GM23338 (cell line): ENCODE data around the gene ASTL. TPM values are rescaled to one million over a fixed set of nuclear protein-coding genes. Genes with fewer than 3 reads are reported as not detected.
A peak's percentile ranks its signal among the peaks of the same experiment; 100 is the strongest.

Experiments
- ATAC-seq: fragments of 200-7000 bp; cut with Tn5 transposase; 3 replicates; pipeline ENCODE4 v1.9.1; 2020
- DNase-seq: peaks from one replicate; pipeline ENCODE4 v3.0.0-alpha.2; 2015; ENCODE audit warnings: low spot score
- H2AFZ ChIP-seq: fragments of 200-600 bp; sonication (generic); 2 replicates; pipeline ENCODE4 v1.8.0; 2016; ENCODE audit warnings: antibody characterized with exemption, mild to moderate bottlenecking, moderate library complexity
- H3F3A ChIP-seq: fragments of 200-600 bp; sonication (generic); replicated peaks from 2 replicates; pipeline ENCODE4 v1.8.0; 2017; ENCODE audit warnings: antibody characterized with exemption, mixed run types, low read depth
- H3K27ac ChIP-seq: fragments of 200-600 bp; sonication (generic); 2 replicates; pipeline ENCODE4 v1.6.1; 2016; ENCODE audit warnings: low read depth
- H3K27me3 ChIP-seq: fragments of 200-600 bp; sonication (generic); 2 replicates; pipeline ENCODE4 v1.8.0; 2016; ENCODE audit warnings: mild to moderate bottlenecking, mixed run types, moderate library complexity; ENCODE audit not compliant: insufficient read depth
- H3K36me3 ChIP-seq: fragments of 200-600 bp; sonication (generic); 2 replicates; pipeline ENCODE4 v1.8.0; 2016; ENCODE audit warnings: mild to moderate bottlenecking; ENCODE audit not compliant: insufficient read depth
- H3K4me1 ChIP-seq: fragments of 200-600 bp; sonication (generic); 2 replicates; pipeline ENCODE4 v1.8.0; 2016; ENCODE audit warnings: mild to moderate bottlenecking, moderate library complexity; ENCODE audit not compliant: insufficient read depth
- H3K4me2 ChIP-seq: fragments of 200-600 bp; sonication (generic); 2 replicates; pipeline ENCODE4 v1.7.1; 2017; ENCODE audit warnings: mixed run types
- H3K4me3 ChIP-seq: fragments of 200-600 bp; sonication (generic); 2 replicates; pipeline ENCODE4 v1.6.1; 2016; ENCODE audit warnings: mixed run types
- H3K79me2 ChIP-seq: fragments of 200-600 bp; sonication (generic); replicated peaks from 2 replicates; pipeline ENCODE4 v1.8.0; 2017; ENCODE audit warnings: mild to moderate bottlenecking; ENCODE audit not compliant: insufficient read depth
- H3K9me2 ChIP-seq: fragments of 200-600 bp; sonication (generic); 2 replicates; pipeline ENCODE4 v1.8.0; 2017; ENCODE audit not compliant: insufficient read depth
- H4K20me1 ChIP-seq: fragments of 200-600 bp; sonication (generic); replicated peaks from 2 replicates; pipeline ENCODE4 v1.8.0; 2017; ENCODE audit warnings: mild to moderate bottlenecking; ENCODE audit not compliant: insufficient read depth
- H3K27ac Mint-ChIP-seq: 2 replicates; pipeline ENCODE4 v1.8.0; 2020; ENCODE audit warnings: inconsistent platforms, mild to moderate bottlenecking, moderate library complexity, mixed read lengths
- H3K27me3 Mint-ChIP-seq: 3 replicates; pipeline ENCODE4 v1.8.0; 2022; ENCODE audit warnings: low read depth, mild to moderate bottlenecking, moderate library complexity, mixed read lengths, inconsistent platforms; ENCODE audit not compliant: insufficient read depth, poor library complexity
- H3K36me3 Mint-ChIP-seq: 3 replicates; pipeline ENCODE4 v1.8.0; 2021; ENCODE audit warnings: low read depth, mild to moderate bottlenecking, inconsistent platforms, moderate library complexity, mixed read lengths
- H3K4me1 Mint-ChIP-seq: 3 replicates; pipeline ENCODE4 v1.8.0; 2020; ENCODE audit warnings: mild to moderate bottlenecking, inconsistent platforms, mixed read lengths
- H3K4me3 Mint-ChIP-seq: 3 replicates; pipeline ENCODE4 v1.8.0; 2021; ENCODE audit warnings: moderate library complexity, mild to moderate bottlenecking, inconsistent platforms, mixed read lengths
- H3K9me3 Mint-ChIP-seq: 3 replicates; pipeline ENCODE4 v1.8.0; 2020; ENCODE audit warnings: moderate library complexity, mild to moderate bottlenecking, inconsistent platforms, mixed read lengths
- JUNB ChIP-seq: IDR thresholded peaks from one replicate; pipeline ENCODE4 v1.6.1; 2016; ENCODE audit warnings: antibody characterized with exemption; ENCODE audit not compliant: unreplicated experiment
- ZNF331 ChIP-seq: fragments of 250-450 bp; sonication (Bioruptor Pico); IDR thresholded peaks from 2 replicates; pipeline ENCODE4 v1.5.0; 2020; ENCODE audit warnings: low read depth, mild to moderate bottlenecking, moderate library complexity
- polyA plus RNA-seq: library from polyadenylated mRNA; unstranded; fragments of >200 nt; fragmentation: Nextera tagmentation; extraction: Ambion mirVana; gene quantifications from 2 replicates; pipeline ENCODE4 v1.2.1, GENCODE V29; 2016
- total RNA-seq: library from RNA; depleted of rRNA; stranded (reverse); fragments of >200 nt; shearing (Covaris generic); gene quantifications from 2 replicates; pipeline ENCODE4 v1.2.3, GENCODE V29; 2014
- TF ChIP-seq, protein P1 (sequence below): fragments of 250-450 bp; sonication (Bioruptor Pico); IDR thresholded peaks from 2 replicates; pipeline ENCODE4 v1.5.0; 2020; ENCODE audit warnings: mild to moderate bottlenecking, moderate library complexity

Gene ASTL
- total and polyA plus RNA-seq, 2 experiments from 2014 or later: 0.23 TPM; not detected in 1

DNA sequence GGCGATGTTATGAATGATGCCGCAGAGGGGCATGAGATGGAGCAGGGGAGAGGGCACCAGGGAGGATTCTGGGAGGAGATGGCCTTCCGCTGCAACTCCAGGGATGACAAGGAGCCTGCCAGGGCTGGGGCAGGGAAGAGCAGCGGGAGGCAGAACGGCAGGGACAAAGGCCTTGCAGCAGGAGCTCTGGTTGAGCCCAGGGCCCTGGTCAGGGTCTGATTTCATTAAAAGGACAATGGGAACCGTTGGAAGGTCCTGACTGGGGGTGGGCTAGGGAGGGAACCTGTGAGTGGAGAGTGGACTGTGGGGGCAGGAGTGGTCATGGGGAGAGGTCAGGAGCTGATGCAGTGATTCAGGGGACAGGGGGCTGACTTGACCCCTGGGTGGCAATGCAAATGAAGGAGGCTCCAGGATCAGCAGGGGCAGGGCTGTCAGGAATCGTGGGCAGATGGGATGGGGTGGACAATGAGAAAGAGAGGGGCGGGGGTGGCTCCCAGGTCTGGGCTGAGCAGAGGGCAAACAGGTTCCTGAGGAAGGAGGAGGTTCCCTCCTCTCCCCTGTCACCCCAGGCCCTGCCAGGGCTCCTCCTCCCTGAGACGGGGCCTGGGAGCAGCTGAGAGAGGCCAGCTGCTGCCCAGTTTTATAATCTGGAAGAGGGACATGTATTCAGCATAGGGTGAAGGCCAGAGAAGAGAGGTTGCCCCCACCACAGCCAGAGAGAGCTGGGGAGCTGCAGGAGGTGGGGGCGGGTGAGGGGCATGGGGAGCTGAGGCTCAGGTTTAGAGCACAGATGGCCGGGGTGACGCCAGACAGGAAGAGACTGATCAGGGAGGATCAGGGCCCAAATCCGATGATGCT is 14.2 kb upstream of the ASTL start:
- peaks cover 9% of the 10 kb centered on the region for H3K27me3 Mint-ChIP-seq
- no peaks in the 10 kb centered on the region; the same call in none of the 2 replicates for H3F3A ChIP-seq
- no peak overlapping the region for H3K27ac Mint-ChIP-seq
- no peaks in the 10 kb centered on the region for H3K79me2 ChIP-seq
- H3K36me3 Mint-ChIP-seq: no peaks in the 10 kb centered on the region; the same call in 2 of the 3 replicates
- H3K4me3 Mint-ChIP-seq: no peak overlapping the region
- H3K4me1 Mint-ChIP-seq: peaks cover 27% of the 10 kb centered on the region
- DNase-seq (no peak), ATAC-seq (peak; percentile 23)
- H3K9me2 ChIP-seq: no peaks in the 10 kb centered on the region
- no peak overlapping the region for H3K4me2 ChIP-seq
- H3K27ac ChIP-seq: no peak overlapping the region
- H3K27me3 ChIP-seq: no peaks in the 10 kb centered on the region
- no peaks in the 10 kb centered on the region for H3K36me3 ChIP-seq
- H2AFZ ChIP-seq: peak overlapping the region; percentile 38; the same call in 1 of the 2 replicates
- TF ChIP-seq, protein P1, sequence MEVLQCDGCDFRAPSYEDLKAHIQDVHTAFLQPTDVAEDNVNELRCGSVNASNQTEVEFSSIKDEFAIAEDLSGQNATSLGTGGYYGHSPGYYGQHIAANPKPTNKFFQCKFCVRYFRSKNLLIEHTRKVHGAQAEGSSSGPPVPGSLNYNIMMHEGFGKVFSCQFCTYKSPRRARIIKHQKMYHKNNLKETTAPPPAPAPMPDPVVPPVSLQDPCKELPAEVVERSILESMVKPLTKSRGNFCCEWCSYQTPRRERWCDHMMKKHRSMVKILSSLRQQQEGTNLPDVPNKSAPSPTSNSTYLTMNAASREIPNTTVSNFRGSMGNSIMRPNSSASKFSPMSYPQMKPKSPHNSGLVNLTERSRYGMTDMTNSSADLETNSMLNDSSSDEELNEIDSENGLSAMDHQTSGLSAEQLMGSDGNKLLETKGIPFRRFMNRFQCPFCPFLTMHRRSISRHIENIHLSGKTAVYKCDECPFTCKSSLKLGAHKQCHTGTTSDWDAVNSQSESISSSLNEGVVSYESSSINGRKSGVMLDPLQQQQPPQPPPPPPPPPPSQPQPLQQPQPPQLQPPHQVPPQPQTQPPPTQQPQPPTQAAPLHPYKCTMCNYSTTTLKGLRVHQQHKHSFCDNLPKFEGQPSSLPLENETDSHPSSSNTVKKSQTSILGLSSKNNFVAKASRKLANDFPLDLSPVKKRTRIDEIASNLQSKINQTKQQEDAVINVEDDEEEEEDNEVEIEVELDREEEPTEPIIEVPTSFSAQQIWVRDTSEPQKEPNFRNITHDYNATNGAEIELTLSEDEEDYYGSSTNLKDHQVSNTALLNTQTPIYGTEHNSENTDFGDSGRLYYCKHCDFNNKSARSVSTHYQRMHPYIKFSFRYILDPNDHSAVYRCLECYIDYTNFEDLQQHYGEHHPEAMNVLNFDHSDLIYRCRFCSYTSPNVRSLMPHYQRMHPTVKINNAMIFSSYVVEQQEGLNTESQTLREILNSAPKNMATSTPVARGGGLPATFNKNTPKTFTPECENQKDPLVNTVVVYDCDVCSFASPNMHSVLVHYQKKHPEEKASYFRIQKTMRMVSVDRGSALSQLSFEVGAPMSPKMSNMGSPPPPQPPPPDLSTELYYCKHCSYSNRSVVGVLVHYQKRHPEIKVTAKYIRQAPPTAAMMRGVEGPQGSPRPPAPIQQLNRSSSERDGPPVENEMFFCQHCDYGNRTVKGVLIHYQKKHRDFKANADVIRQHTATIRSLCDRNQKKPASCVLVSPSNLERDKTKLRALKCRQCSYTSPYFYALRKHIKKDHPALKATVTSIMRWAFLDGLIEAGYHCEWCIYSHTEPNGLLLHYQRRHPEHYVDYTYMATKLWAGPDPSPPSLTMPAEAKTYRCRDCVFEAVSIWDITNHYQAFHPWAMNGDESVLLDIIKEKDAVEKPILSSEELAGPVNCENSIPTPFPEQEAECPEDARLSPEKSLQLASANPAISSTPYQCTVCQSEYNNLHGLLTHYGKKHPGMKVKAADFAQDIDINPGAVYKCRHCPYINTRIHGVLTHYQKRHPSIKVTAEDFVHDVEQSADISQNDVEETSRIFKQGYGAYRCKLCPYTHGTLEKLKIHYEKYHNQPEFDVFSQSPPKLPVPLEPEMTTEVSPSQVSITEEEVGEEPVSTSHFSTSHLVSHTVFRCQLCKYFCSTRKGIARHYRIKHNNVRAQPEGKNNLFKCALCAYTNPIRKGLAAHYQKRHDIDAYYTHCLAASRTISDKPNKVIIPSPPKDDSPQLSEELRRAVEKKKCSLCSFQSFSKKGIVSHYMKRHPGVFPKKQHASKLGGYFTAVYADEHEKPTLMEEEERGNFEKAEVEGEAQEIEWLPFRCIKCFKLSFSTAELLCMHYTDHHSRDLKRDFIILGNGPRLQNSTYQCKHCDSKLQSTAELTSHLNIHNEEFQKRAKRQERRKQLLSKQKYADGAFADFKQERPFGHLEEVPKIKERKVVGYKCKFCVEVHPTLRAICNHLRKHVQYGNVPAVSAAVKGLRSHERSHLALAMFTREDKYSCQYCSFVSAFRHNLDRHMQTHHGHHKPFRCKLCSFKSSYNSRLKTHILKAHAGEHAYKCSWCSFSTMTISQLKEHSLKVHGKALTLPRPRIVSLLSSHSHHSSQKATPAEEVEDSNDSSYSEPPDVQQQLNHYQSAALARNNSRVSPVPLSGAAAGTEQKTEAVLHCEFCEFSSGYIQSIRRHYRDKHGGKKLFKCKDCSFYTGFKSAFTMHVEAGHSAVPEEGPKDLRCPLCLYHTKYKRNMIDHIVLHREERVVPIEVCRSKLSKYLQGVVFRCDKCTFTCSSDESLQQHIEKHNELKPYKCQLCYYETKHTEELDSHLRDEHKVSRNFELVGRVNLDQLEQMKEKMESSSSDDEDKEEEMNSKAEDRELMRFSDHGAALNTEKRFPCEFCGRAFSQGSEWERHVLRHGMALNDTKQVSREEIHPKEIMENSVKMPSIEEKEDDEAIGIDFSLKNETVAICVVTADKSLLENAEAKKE: no peak
- no peak for TF ChIP-seq ZNF331 (CRISPR knock-in tag)
- no peak for TF ChIP-seq JUNB
- H4K20me1 ChIP-seq: no peaks in the 10 kb centered on the region
- H3K4me1 ChIP-seq: peaks cover 14% of the 10 kb centered on the region
- H3K9me3 Mint-ChIP-seq: no peaks in the 10 kb centered on the region
- H3K4me3 ChIP-seq: no peak overlapping the region
